H9 (cell line): ENCODE measurements around the gene NT5C. TPM values are rescaled to one million over a fixed set of nuclear protein-coding genes. Genes with fewer than 3 reads are reported as not detected.

ENCODE experiments used
- DNase-seq: peaks from one replicate; pipeline ENCODE4 v3.0.0-alpha.2; 2017
- H2AFZ ChIP-seq: one replicate; pipeline ENCODE4 v1.6.1; 2013; ENCODE audit warnings: mild to moderate bottlenecking, low read length, control low read depth, moderate library complexity
- H2AK5ac ChIP-seq: 2 replicates; pipeline ENCODE4 v1.6.1; 2013; ENCODE audit warnings: low read length, control low read depth, mixed read lengths; ENCODE audit not compliant: insufficient read length
- H2BK120ac ChIP-seq: one replicate; pipeline ENCODE4 v1.6.1; 2013; ENCODE audit warnings: low read depth, mild to moderate bottlenecking, low read length, control low read depth, inconsistent platforms; ENCODE audit not compliant: poor library complexity, severe bottlenecking
- H2BK12ac ChIP-seq: 2 replicates; pipeline ENCODE4 v1.6.1; 2013; ENCODE audit warnings: low read length, control low read depth, mixed read lengths, low read depth; ENCODE audit not compliant: insufficient read length
- H2BK15ac ChIP-seq: 2 replicates; pipeline ENCODE4 v1.6.1; 2013; ENCODE audit warnings: low read depth, low read length, control low read depth
- H2BK20ac ChIP-seq: one replicate; pipeline ENCODE4 v1.6.1; 2013; ENCODE audit warnings: low read depth, mild to moderate bottlenecking, low read length, control low read depth, inconsistent platforms; ENCODE audit not compliant: poor library complexity, severe bottlenecking
- H2BK5ac ChIP-seq: 2 replicates; pipeline ENCODE4 v1.6.1; 2013; ENCODE audit warnings: low read length, control low read depth, mixed read lengths; ENCODE audit not compliant: insufficient read length
- H3K14ac ChIP-seq: 2 replicates; pipeline ENCODE4 v1.6.1; 2013; ENCODE audit warnings: low read length, control low read depth; ENCODE audit not compliant: insufficient read depth
- H3K18ac ChIP-seq: 2 replicates; pipeline ENCODE4 v1.6.1; 2013; ENCODE audit warnings: low read depth, mild to moderate bottlenecking, mixed read lengths, low read length, control low read depth; ENCODE audit not compliant: insufficient read length
- H3K23ac ChIP-seq: 2 replicates; pipeline ENCODE4 v1.6.1; 2013; ENCODE audit warnings: low read length, control low read depth, mixed read lengths, low read depth; ENCODE audit not compliant: insufficient read length
- H3K23me2 ChIP-seq: 2 replicates; pipeline ENCODE4 v1.6.1; 2013; ENCODE audit warnings: low read depth, mild to moderate bottlenecking, mixed read lengths, low read length, control low read depth; ENCODE audit not compliant: insufficient read length, poor library complexity, severe bottlenecking
- H3K27ac ChIP-seq: 2 replicates; pipeline ENCODE4 v1.5.1; 2013; ENCODE audit warnings: low read length, control low read depth, mixed read lengths, low read depth; ENCODE audit not compliant: insufficient read length
- H3K27me3 ChIP-seq: 2 replicates; pipeline ENCODE4 v1.6.1; 2013; ENCODE audit warnings: low read length, control low read depth, inconsistent platforms; ENCODE audit not compliant: insufficient read depth
- H3K4ac ChIP-seq: 2 replicates; pipeline ENCODE4 v1.6.1; 2013; ENCODE audit warnings: low read depth, mild to moderate bottlenecking, control low read depth, inconsistent platforms, low read length, moderate library complexity
- H3K4me1 ChIP-seq: 2 replicates; pipeline ENCODE4 v1.6.1; 2013; ENCODE audit warnings: low read length, control low read depth, inconsistent platforms; ENCODE audit not compliant: insufficient read depth
- H3K4me2 ChIP-seq: 2 replicates; pipeline ENCODE4 v1.6.1; 2013; ENCODE audit warnings: low read length, control low read depth, mixed read lengths; ENCODE audit not compliant: insufficient read length, insufficient read depth
- H3K56ac ChIP-seq: 2 replicates; pipeline ENCODE4 v1.6.1; 2013; ENCODE audit warnings: low read depth, mild to moderate bottlenecking, mixed read lengths, low read length, control low read depth; ENCODE audit not compliant: insufficient read length
- H3K79me1 ChIP-seq: 2 replicates; pipeline ENCODE4 v1.6.1; 2013; ENCODE audit warnings: low read depth, mild to moderate bottlenecking, moderate library complexity, low read length, control low read depth, inconsistent platforms; ENCODE audit not compliant: insufficient read depth, poor library complexity, severe bottlenecking
- H3K79me2 ChIP-seq: 2 replicates; pipeline ENCODE4 v1.6.1; 2013; ENCODE audit warnings: low read length, control low read depth, inconsistent platforms; ENCODE audit not compliant: insufficient read depth
- H3K9ac ChIP-seq: 2 replicates; pipeline ENCODE4 v1.6.1; 2013; ENCODE audit warnings: low read length, control low read depth, mixed read lengths; ENCODE audit not compliant: insufficient read length; ENCODE audit errors: extremely low read depth
- H3K9me3 ChIP-seq: one replicate; pipeline ENCODE4 v1.6.1; 2013; ENCODE audit warnings: low read depth, low read length, inconsistent platforms; ENCODE audit not compliant: control insufficient read depth
- H3T11ph ChIP-seq: one replicate; pipeline ENCODE4 v1.6.1; 2013; ENCODE audit warnings: mild to moderate bottlenecking, low read length, control low read depth, inconsistent platforms
- H4K20me1 ChIP-seq: one replicate; pipeline ENCODE4 v1.6.1; 2013; ENCODE audit not compliant: control insufficient read depth, insufficient read length, insufficient read depth
- H4K5ac ChIP-seq: 2 replicates; pipeline ENCODE4 v1.6.1; 2013; ENCODE audit warnings: low read depth, mild to moderate bottlenecking, mixed read lengths, low read length, control low read depth; ENCODE audit not compliant: insufficient read length
- H4K8ac ChIP-seq: replicated peaks from 2 replicates; pipeline ENCODE4 v1.6.1; 2013; ENCODE audit warnings: low read length, control low read depth, mixed read lengths, low read depth; ENCODE audit not compliant: insufficient read length
- H4K91ac ChIP-seq: 2 replicates; pipeline ENCODE4 v1.6.1; 2013; ENCODE audit warnings: low read depth, mild to moderate bottlenecking, moderate library complexity, mixed read lengths, low read length, control low read depth; ENCODE audit not compliant: insufficient read length
- H3K27ac Mint-ChIP-seq, 3 experiments: 2 replicates in 2 of 3; 3 replicates in 1 of 3; pipeline ENCODE4 v1.8.0; 2020 to 2021; ENCODE audit warnings: mixed read lengths in 3 of 3, mild to moderate bottlenecking in 1 of 3, moderate library complexity in 1 of 3
- H3K27me3 Mint-ChIP-seq: 2 replicates; pipeline ENCODE4 v1.8.0; 2021; ENCODE audit warnings: low read depth, mild to moderate bottlenecking, moderate library complexity, mixed read lengths
- H3K36me3 Mint-ChIP-seq, 3 experiments: 2 replicates in 2 of 3; 3 replicates in 1 of 3; pipeline ENCODE4 v1.8.0; 2020 to 2021; ENCODE audit warnings: low read depth in 3 of 3, mixed read lengths in 3 of 3; ENCODE audit not compliant: insufficient read depth in 1 of 3
- H3K4me1 Mint-ChIP-seq, 2 experiments: 2 replicates each; pipeline ENCODE4 v1.8.0; 2020; ENCODE audit warnings: mixed read lengths in 2 of 2
- H3K4me3 Mint-ChIP-seq, 2 experiments: 2 replicates in 1 of 2; 3 replicates in 1 of 2; pipeline ENCODE4 v1.8.0; 2020 to 2021; ENCODE audit warnings: mild to moderate bottlenecking in 2 of 2, mixed read lengths in 2 of 2, moderate library complexity in 1 of 2
- H3K9me3 Mint-ChIP-seq, 2 experiments: 2 replicates in 1 of 2; 3 replicates in 1 of 2; pipeline ENCODE4 v1.8.0; 2020; ENCODE audit warnings: mild to moderate bottlenecking in 2 of 2, mixed read lengths in 2 of 2, moderate library complexity in 1 of 2
- CTCF ChIP-seq: fragments of 200-600 bp; sonication (generic); conservative IDR thresholded peaks from 3 replicates; pipeline ENCODE4 v1.8.0; 2021; ENCODE audit warnings: antibody characterized with exemption, mild to moderate bottlenecking
- WGBS: extraction: QIAGEN DNeasy Blood & Tissue Kit; methylation state at CpG from one replicate; pipeline ENCODE4 v1.1.7; 2013; ENCODE audit warnings: missing lambda C conversion rate, low lambda C conversion rate, mixed read lengths; ENCODE audit not compliant: insufficient read length; ENCODE audit errors: extremely low coverage; 5-methylcytosine and 5-hydroxymethylcytosine counted together
- total RNA-seq: library from RNA; stranded (reverse); gene quantifications from 2 replicates; pipeline ENCODE4 v1.2.1, GENCODE V29; 2021

The NT5C gene
- total RNA-seq, 1 experiment from 2014 or later: 77.7 TPM

GRCh38 chr17:75110234-75110937 is 21.2 kb downstream of the NT5C start:
- Histone ChIP-seq H3K27me3 (no peaks in the 10 kb centered on the region), H2AK5ac (no peak overlapping the region), H2BK20ac (no peak overlapping the region), H3K23ac (no peak overlapping the region), H2AFZ (no peak overlapping the region), H2BK5ac (no peak overlapping the region), H4K91ac (no peak overlapping the region), H3K23me2 (peaks cover 7% of the 10 kb centered on the region), H3K4me2 (peak overlapping the region; percentile 50), H2BK120ac (no peak overlapping the region), H3K4ac (no peak overlapping the region), H3K27ac (no peak overlapping the region), H3K4me1 (no peaks in the 10 kb centered on the region), H3K9me3 (no peaks in the 10 kb centered on the region), H3T11ph (no peak overlapping the region), H2BK12ac (no peak overlapping the region), H3K18ac (no peak overlapping the region), H4K5ac (no peak overlapping the region), H2BK15ac (no peak overlapping the region), H3K14ac (no peak overlapping the region), H3K79me1 (peaks cover under 1% of the 10 kb centered on the region), H3K9ac (peak overlapping the region; percentile 3), H3K79me2 (no peaks in the 10 kb centered on the region), H3K56ac (no peak overlapping the region), H4K8ac (no peak overlapping the region), H4K20me1 (no peaks in the 10 kb centered on the region)
- peak; percentile 76 for DNase-seq
- Mint-ChIP-seq H3K36me3 (peaks cover 9 to 26% (median 23%) of the 10 kb centered on the region in 3 experiments; a peak in 6 of 7 replicates), H3K9me3 (no peaks in the 10 kb centered on the region), H3K4me1 (peaks cover 26 to 29% of the 10 kb centered on the region in 2 experiments), H3K27me3 (peaks cover 5% of the 10 kb centered on the region), H3K27ac (peak overlapping the region in 1 of 3 experiments; percentile 49; a peak in 3 of 7 replicates), H3K4me3 (peak overlapping the region; percentile 90 to 93)
- WGBS: no CpG with 5 or more reads among the region's 40 CpGs
- no peak for TF ChIP-seq CTCF
